Measurements from ENCODE around the gene MATCAP1.

MATCAP1 gene

GRCh38 chr16:67167588-67167987 lies 16.2 kb downstream of the MATCAP1 start:
- H3K27me3 Mint-ChIP-seq: peaks cover 36 to 71% of the 10 kb centered on the region in 2 donors
- no peak overlapping the region for H3K27ac Mint-ChIP-seq
- DNase-seq (no peak), ATAC-seq (replicated peaks) (no peak)
- no peak overlapping the region for H3K4me3 Mint-ChIP-seq
- H3K9me3 Mint-ChIP-seq: no peaks in the 10 kb centered on the region
- peaks cover 5% of the 10 kb centered on the region for H3K36me3 Mint-ChIP-seq (ENCODE audit: insufficient read depth)
- H3K4me1 Mint-ChIP-seq (ENCODE audit: low read depth in 2 of 2): peaks cover 13 to 23% of the 10 kb centered on the region in 2 donors

GRCh38 chr16:67166598-67167168 lies 17.1 kb downstream of the MATCAP1 start:
- H3K36me3 Mint-ChIP-seq (ENCODE audit: insufficient read depth): peaks cover 10% of the 10 kb centered on the region
- H3K27me3 Mint-ChIP-seq: peaks cover 36 to 76% of the 10 kb centered on the region in 2 donors
- DNase-seq (no peak), ATAC-seq (replicated peaks) (no peak)
- H3K9me3 Mint-ChIP-seq: no peaks in the 10 kb centered on the region
- H3K27ac Mint-ChIP-seq: no peak overlapping the region
- H3K4me3 Mint-ChIP-seq: peak overlapping the region in 1 of 2 donors; percentile 29
- H3K4me1 Mint-ChIP-seq (ENCODE audit: low read depth in 2 of 2): peaks cover 9 to 21% of the 10 kb centered on the region in 2 donors

- Mint-ChIP-seq H3K27ac (no peak overlapping the region), H3K27me3 (peaks cover 36 to 76% of the 10 kb centered on the region in 2 donors), H3K4me1 (ENCODE audit: low read depth in 2 of 2) (peaks cover 7 to 20% of the 10 kb centered on the region in 2 donors), H3K36me3 (ENCODE audit: insufficient read depth) (peaks cover 12% of the 10 kb centered on the region), H3K9me3 (no peaks in the 10 kb centered on the region), H3K4me3 (no peak overlapping the region)
- no peak for ATAC-seq (replicated peaks)
- no peak for DNase-seq
These were observed 17.6 kb downstream of the MATCAP1 start for GRCh38 chr16:67166110-67166547.

- DNase-seq: no peak
- Mint-ChIP-seq H3K4me1 (ENCODE audit: low read depth in 2 of 2) (peaks cover 10 to 24% of the 10 kb centered on the region in 2 donors), H3K9me3 (no peaks in the 10 kb centered on the region), H3K27me3 (peaks cover 36 to 77% of the 10 kb centered on the region in 2 donors), H3K36me3 (ENCODE audit: insufficient read depth) (peaks cover 19% of the 10 kb centered on the region), H3K4me3 (peak overlapping the region; percentile 37 to 43), H3K27ac (no peak overlapping the region)
- no peak for ATAC-seq (replicated peaks)
These were observed 18.4 kb downstream of the MATCAP1 start for GRCh38 chr16:67165121-67166078.

GRCh38 chr16:67164599-67165061 lies 19.1 kb downstream of the MATCAP1 start, which contains the start of gene HSF4:
Gene HSF4, plus strand, starts transcription at chr16:67164745. Its CDS starts 67 bp downstream, at chr16:67164812.
- peaks cover 30 to 70% of the 10 kb centered on the region in 2 donors for H3K27me3 Mint-ChIP-seq
- DNase-seq: no peak

GRCh38 chr16:67163999-67164558 lies 19.7 kb downstream of the MATCAP1 start:
- peaks cover 30 to 65% of the 10 kb centered on the region in 2 donors for H3K27me3 Mint-ChIP-seq
- H3K36me3 Mint-ChIP-seq (ENCODE audit: insufficient read depth): peaks cover 27% of the 10 kb centered on the region
- ATAC-seq (replicated peaks) (no peak), DNase-seq (no peak)
- peaks cover 3 to 21% of the 10 kb centered on the region in 2 donors for H3K4me1 Mint-ChIP-seq (ENCODE audit: low read depth in 2 of 2)
- H3K4me3 Mint-ChIP-seq: peak overlapping the region; percentile 54 to 65
- peak overlapping the region in 1 of 2 donors; percentile 17 for H3K27ac Mint-ChIP-seq
- no peaks in the 10 kb centered on the region for H3K9me3 Mint-ChIP-seq

More at GRCh38 chr16:67164599-67165061, 19.1 kb downstream of the MATCAP1 start, which contains the start of gene HSF4:
- peaks cover 4 to 20% of the 10 kb centered on the region in 2 donors for H3K4me1 Mint-ChIP-seq (ENCODE audit: low read depth in 2 of 2)
- H3K4me3 Mint-ChIP-seq: peak within 1 kb of the TSS; percentile 54 to 65
- peaks cover 21% of the 10 kb centered on the region for H3K36me3 Mint-ChIP-seq (ENCODE audit: insufficient read depth)
- no peaks in the 10 kb centered on the region for H3K9me3 Mint-ChIP-seq
- H3K27ac Mint-ChIP-seq: peak within 1 kb of the TSS in 1 of 2 donors; percentile 17
- no peak for ATAC-seq (replicated peaks)

- peak; percentile 1 for ATAC-seq (replicated peaks)
- Mint-ChIP-seq H3K9me3 (no peaks in the 10 kb centered on the region), H3K27ac (no peak overlapping the region), H3K27me3 (peaks cover 27 to 58% of the 10 kb centered on the region in 2 donors), H3K4me3 (peak overlapping the region; percentile 54 to 65), H3K4me1 (ENCODE audit: low read depth in 2 of 2) (peaks cover 10 to 28% of the 10 kb centered on the region in 2 donors), H3K36me3 (ENCODE audit: insufficient read depth) (peaks cover 31% of the 10 kb centered on the region)
- peak in 1 of 3 experiments; percentile 34 for DNase-seq
These were observed 20.4 kb downstream of the MATCAP1 start for GRCh38 chr16:67163164-67163998.

GRCh38 chr16:67162506-67163163 lies 21.1 kb downstream of the MATCAP1 start:
- ATAC-seq (replicated peaks) (no peak), DNase-seq (no peak)
- H3K27me3 Mint-ChIP-seq: peaks cover 22 to 50% of the 10 kb centered on the region in 2 donors
- no peaks in the 10 kb centered on the region for H3K9me3 Mint-ChIP-seq
- H3K4me1 Mint-ChIP-seq (ENCODE audit: low read depth in 2 of 2): peaks cover 17 to 35% of the 10 kb centered on the region in 2 donors
- peak overlapping the region in 1 of 2 donors; percentile 34 for H3K4me3 Mint-ChIP-seq
- H3K27ac Mint-ChIP-seq: no peak overlapping the region
- peaks cover 36% of the 10 kb centered on the region for H3K36me3 Mint-ChIP-seq (ENCODE audit: insufficient read depth)

GRCh38 chr16:67161595-67162058 lies 22.1 kb downstream of the MATCAP1 start:
- no peak for DNase-seq
- Mint-ChIP-seq H3K4me1 (ENCODE audit: low read depth in 2 of 2) (peaks cover 26 to 43% of the 10 kb centered on the region in 2 donors), H3K27ac (no peak overlapping the region), H3K4me3 (peak overlapping the region in 1 of 2 donors; percentile 79), H3K36me3 (ENCODE audit: insufficient read depth) (peaks cover 39% of the 10 kb centered on the region), H3K9me3 (no peaks in the 10 kb centered on the region), H3K27me3 (peaks cover 18 to 40% of the 10 kb centered on the region in 2 donors)
- no peak for ATAC-seq (replicated peaks)

- peak; percentile 51 for ATAC-seq (replicated peaks)
- peak; percentile 67 to 74 (median 73) for DNase-seq
- Mint-ChIP-seq H3K4me1 (ENCODE audit: low read depth in 2 of 2) (peaks cover 38 to 47% of the 10 kb centered on the region in 2 donors), H3K9me3 (no peaks in the 10 kb centered on the region), H3K36me3 (ENCODE audit: insufficient read depth) (peaks cover 48% of the 10 kb centered on the region), H3K4me3 (peak overlapping the region; percentile 79 to 87), H3K27me3 (peaks cover 4 to 19% of the 10 kb centered on the region in 2 donors), H3K27ac (peak overlapping the region; percentile 97 to 98)
These were observed 24.8 kb downstream of the MATCAP1 start for GRCh38 chr16:67158637-67159600.

Data from effector memory CD8-positive, alpha-beta T cell (primary cell).